HG03064 (cell line): ENCODE results near the gene B4GALT3.

Experiments
- ATAC-seq: cut with Tn5 transposase; IDR thresholded peaks from one replicate; pipeline ENCODE4 v1.9.1; 2021; ENCODE audit warnings: low read depth; ENCODE audit not compliant: unreplicated experiment

B4GALT3 gene

GRCh38 chr1:161164901-161165610 is 12.3 kb downstream of the B4GALT3 start:
- no peak for ATAC-seq

GRCh38 chr1:161163793-161164192 is 13.5 kb downstream of the B4GALT3 start:
- ATAC-seq = no peak

- ATAC-seq = no peak
Measured at GRCh38 chr1:161162806-161163205, 14.5 kb downstream of the B4GALT3 start.

GRCh38 chr1:161162052-161162451 is 15.3 kb downstream of the B4GALT3 start:
- no peak for ATAC-seq

- ATAC-seq = no peak
Measured at GRCh38 chr1:161161652-161162051, 15.7 kb downstream of the B4GALT3 start.

GRCh38 chr1:161160671-161161145 is 16.6 kb downstream of the B4GALT3 start:
- ATAC-seq = no peak

GRCh38 chr1:161159913-161160243 is 17.4 kb downstream of the B4GALT3 start:
- no peak for ATAC-seq

GRCh38 chr1:161159087-161159912 is 18.0 kb downstream of the B4GALT3 start, which contains the start of gene USP21:
USP21 (plus strand) TSS chr1:161159500; CDS start chr1:161160641, 1,141 bp downstream.
- peak; percentile 56 for ATAC-seq

- no peak for ATAC-seq
Measured at GRCh38 chr1:161158316-161159010, 18.8 kb downstream of the B4GALT3 start.

GRCh38 chr1:161157867-161158266 is 19.4 kb downstream of the B4GALT3 start:
- no peak for ATAC-seq

GRCh38 chr1:161153682-161154337 is 23.5 kb downstream of the B4GALT3 start, which contains the start of gene UFC1:
UFC1 (plus strand) TSS chr1:161153978; CDS start chr1:161153998, 20 bp downstream.
- ATAC-seq = no peak

GRCh38 chr1:161153176-161153575 is 24.1 kb downstream of the B4GALT3 start:
- no peak for ATAC-seq

- ATAC-seq = no peak
Measured at GRCh38 chr1:161145832-161146231, 31.5 kb downstream of the B4GALT3 start.

- ATAC-seq = no peak
Measured at GRCh38 chr1:161140755-161141400, 36.4 kb downstream of the B4GALT3 start.

GRCh38 chr1:161139766-161140165 is 37.5 kb downstream of the B4GALT3 start:
- no peak for ATAC-seq

GRCh38 chr1:161138431-161138830 is 38.9 kb downstream of the B4GALT3 start:
- ATAC-seq = no peak

- ATAC-seq = no peak
Measured at GRCh38 chr1:161137881-161138280, 39.4 kb downstream of the B4GALT3 start.

- ATAC-seq = peak; percentile 13
Measured at GRCh38 chr1:161133220-161133740, 44.0 kb downstream of the B4GALT3 start.

GRCh38 chr1:161132410-161133219 is 44.7 kb downstream of the B4GALT3 start, which contains the start of gene DEDD:
DEDD (minus strand) TSS chr1:161132667; CDS start chr1:161124462, 8,205 bp downstream.
- ATAC-seq = peak; percentile 88
